Fibroblast of upper back skin (primary cell): ENCODE results near the gene PCDHA5.
A peak's percentile ranks its signal among the peaks of the same experiment; 100 is the strongest.
"Not testable (repeated sequence)": the region's sequence is repeated elsewhere in the genome, so short reads cannot be mapped to it uniquely, and the experiment has no call there.

Source experiments
- DNase-seq: peaks from one replicate; pipeline ENCODE4 v3.0.0-alpha.2; 2013

The PCDHA5 gene

GRCh38 chr5:140827704-140828361, 6.4 kb downstream of the PCDHA5 start, which contains the start of gene PCDHA6:
PCDHA6 (plus strand) TSS chr5:140827960; CDS start chr5:140828092, 132 bp downstream.
- DNase-seq, result no peak

GRCh38 chr5:140828362-140828737, 6.9 kb downstream of the PCDHA5 start:
- no peak for DNase-seq

- DNase-seq, result not testable (repeated sequence)
Observed at GRCh38 chr5:140829511-140830501, 8.4 kb downstream of the PCDHA5 start.

GRCh38 chr5:140833993-140834392, 12.6 kb downstream of the PCDHA5 start, which contains the start of gene PCDHA7:
PCDHA7 (plus strand) TSS chr5:140834269; CDS start chr5:140834384, 115 bp downstream.
- DNase-seq, result peak; percentile 21

- not testable (repeated sequence) for DNase-seq
Observed at GRCh38 chr5:140834439-140835008, 13.1 kb downstream of the PCDHA5 start.

- no peak for DNase-seq
Observed at GRCh38 chr5:140835622-140836510, 14.5 kb downstream of the PCDHA5 start.

- no peak for DNase-seq
Observed at GRCh38 chr5:140840978-140841962, 19.9 kb downstream of the PCDHA5 start, which contains the start of gene PCDHA8. PCDHA8 (plus strand) TSS chr5:140841187; CDS start chr5:140841322, 135 bp downstream.

GRCh38 chr5:140842798-140843733, 21.7 kb downstream of the PCDHA5 start:
- DNase-seq, result no peak

GRCh38 chr5:140848139-140849102, 27.0 kb downstream of the PCDHA5 start, which contains the start of gene PCDHA9:
PCDHA9 (plus strand) TSS chr5:140848382; CDS start chr5:140848496, 114 bp downstream.
- DNase-seq, result not testable (repeated sequence)

GRCh38 chr5:140849831-140850634, 28.6 kb downstream of the PCDHA5 start:
- not testable (repeated sequence) for DNase-seq

GRCh38 chr5:140855772-140856674, 34.6 kb downstream of the PCDHA5 start, which contains the start of gene PCDHA10:
PCDHA10 (plus strand) TSS chr5:140855897; CDS start chr5:140856049, 152 bp downstream.
- no peak for DNase-seq

- DNase-seq, result no peak
Observed at GRCh38 chr5:140857177-140857986, 36.0 kb downstream of the PCDHA5 start.

- DNase-seq, result no peak
Observed at GRCh38 chr5:140857987-140858240, 36.5 kb downstream of the PCDHA5 start.

GRCh38 chr5:140862441-140863295, 41.3 kb downstream of the PCDHA5 start:
- no peak for DNase-seq
